HL-60 (cell line): ENCODE measurements around the gene SCARF1.

Experiments used
- DNase-seq, 2 experiments: peaks; one replicate each; pipeline ENCODE4 v3.0.0-alpha.2; 2010 to 2020; ENCODE audit warnings: low read depth in 1 of 2, low spot score in 1 of 2
- H3K27ac ChIP-seq: fragments of 250-450 bp; sonication (Bioruptor Pico); replicated peaks from 2 replicates; pipeline ENCODE4 v1.5.1; 2020; ENCODE audit warnings: mild to moderate bottlenecking, moderate library complexity
- H3K27me3 ChIP-seq: fragments of 250-450 bp; sonication (Bioruptor Pico); 2 replicates; pipeline ENCODE4 v1.5.1; 2021; ENCODE audit warnings: mild to moderate bottlenecking, moderate library complexity; ENCODE audit not compliant: insufficient read depth, poor library complexity, severe bottlenecking
- H3K4me3 ChIP-seq: replicated peaks from 2 replicates; pipeline ENCODE4 v1.5.1; 2011; ENCODE audit warnings: mild to moderate bottlenecking, control low read depth, low read length; ENCODE audit not compliant: insufficient read depth
- CTCF ChIP-seq: IDR thresholded peaks from one replicate; pipeline ENCODE4 v1.5.1; 2011; ENCODE audit warnings: low read length, control low read depth, inconsistent platforms; ENCODE audit not compliant: insufficient read depth
- GABPA ChIP-seq: IDR thresholded peaks from 2 replicates; pipeline ENCODE4 v1.6.1; 2012; ENCODE audit warnings: low read depth
- POLR2AphosphoS5 ChIP-seq: IDR thresholded peaks from 2 replicates; pipeline ENCODE4 v1.6.1; 2012; ENCODE audit warnings: low read depth
- REST ChIP-seq: IDR thresholded peaks from 2 replicates; pipeline ENCODE4 v1.6.1; 2012; ENCODE audit warnings: low read depth; ENCODE audit not compliant: insufficient replicate concordance
- SPI1 ChIP-seq: IDR thresholded peaks from 2 replicates; pipeline ENCODE4 v1.6.1; 2012; ENCODE audit warnings: low read depth, mild to moderate bottlenecking, borderline replicate concordance

Gene SCARF1

GRCh38 chr17:1601571-1601970, 44.0 kb downstream of the SCARF1 start:
- Histone ChIP-seq H3K27ac (no peak overlapping the region), H3K4me3 (no peak overlapping the region), H3K27me3 (no peaks in the 10 kb centered on the region)
- TF ChIP-seq SPI1 (no peak), CTCF (no peak), GABPA (no peak), REST (no peak), POLR2AphosphoS5 (no peak)
- no peak for DNase-seq

GRCh38 chr17:1598399-1599095, 47.0 kb downstream of the SCARF1 start:
- Histone ChIP-seq H3K27ac (no peak overlapping the region), H3K27me3 (no peaks in the 10 kb centered on the region), H3K4me3 (no peak overlapping the region)
- DNase-seq, result no peak
- no peak for TF ChIP-seq GABPA
- TF ChIP-seq POLR2AphosphoS5, result no peak
- no peak for TF ChIP-seq SPI1
- TF ChIP-seq CTCF, result no peak
- TF ChIP-seq REST, result no peak

GRCh38 chr17:1597861-1598342, 47.6 kb downstream of the SCARF1 start:
- no peak overlapping the region for H3K4me3 ChIP-seq
- DNase-seq, result no peak
- no peak for TF ChIP-seq GABPA
- no peak for TF ChIP-seq CTCF
- TF ChIP-seq SPI1, result no peak
- TF ChIP-seq REST, result no peak
- TF ChIP-seq POLR2AphosphoS5, result no peak
- no peak overlapping the region for H3K27ac ChIP-seq
- no peaks in the 10 kb centered on the region for H3K27me3 ChIP-seq
